Endothelial cell of umbilical vein (primary cell): ENCODE data around the gene PCTP. TPM values are rescaled to one million over a fixed set of nuclear protein-coding genes. Genes with fewer than 3 reads are reported as not detected.

Experiments used
- BruUV-seq: library from RNA; stranded (reverse); fragments of 400-500 nt; replicated peaks from 2 replicates; lab custom pipeline; 2021; lab: Mats Ljungman, UMichigan
- CTCF ChIA-PET: fragments of 300-600, 350-600 bp; sonication (Branson Sonifier 250); formaldehyde crosslinking; loops from one replicate; lab custom pipeline; 2021; ENCODE audit warnings: antibody characterized with exemption, inconsistent platforms; lab: Charles Lee
- POLR2A ChIA-PET: fragments of 300-600, 350-600 bp; sonication (Branson Sonifier 250); formaldehyde crosslinking; loops from one replicate; lab custom pipeline; 2021; ENCODE audit warnings: antibody characterized with exemption, inconsistent platforms; lab: Charles Lee
- DNase-seq: peaks from one replicate; pipeline ENCODE4 v3.0.0-alpha.2; 2011; ENCODE audit warnings: low read depth, low spot score
- FAIRE-seq: peaks from 2 replicates; lab custom pipeline; 2011; peaks lifted over from hg19 to GRCh38; lab: Jason Lieb, UNC
- H2AFZ ChIP-seq: 2 replicates; pipeline ENCODE4 v1.6.0; 2012; ENCODE audit warnings: low read depth, low read length, control low read depth, inconsistent platforms
- H3K27ac ChIP-seq: 2 replicates; pipeline ENCODE4 v1.5.1; 2011; ENCODE audit warnings: low read depth, mild to moderate bottlenecking, control low read depth, low read length, moderate library complexity; ENCODE audit not compliant: insufficient read depth
- H3K27me3 ChIP-seq, 2 experiments: 2 replicates each; pipeline versions ENCODE4 v1.6.0 to v1.6.1; 2011; ENCODE audit warnings: low read length in 2 of 2, mixed read lengths in 1 of 2; ENCODE audit not compliant: control insufficient read depth in 2 of 2, insufficient read depth in 2 of 2
- H3K36me3 ChIP-seq, 2 experiments: 2 replicates in 1 of 2; 3 replicates in 1 of 2; pipeline ENCODE4 v1.5.1; 2011; ENCODE audit warnings: low read length in 2 of 2, mild to moderate bottlenecking in 1 of 2, moderate library complexity in 1 of 2; ENCODE audit not compliant: control insufficient read depth in 2 of 2, insufficient read depth in 2 of 2; ENCODE audit errors: extremely low read depth in 1 of 2
- H3K4me1 ChIP-seq: 3 replicates; pipeline ENCODE4 v1.5.1; 2011; ENCODE audit warnings: mild to moderate bottlenecking, low read length; ENCODE audit not compliant: control insufficient read depth, insufficient read depth; ENCODE audit errors: extremely low read depth
- H3K4me2 ChIP-seq: 2 replicates; pipeline ENCODE4 v1.6.1; 2011; ENCODE audit warnings: low read length, control low read depth, mixed read lengths; ENCODE audit not compliant: insufficient read depth
- H3K4me3 ChIP-seq, 3 experiments: fragments of 200-600 bp in 1 of 3; sonication (generic), shearing (Covaris generic) in 1 of 3; replicated peaks in 1 of 3; 2 replicates each; pipeline ENCODE4 v1.5.1; 2011 to 2016; ENCODE audit warnings: control low read depth in 3 of 3, low read length in 3 of 3, mild to moderate bottlenecking in 2 of 3, inconsistent platforms in 1 of 3, low read depth in 1 of 3, moderate library complexity in 1 of 3; ENCODE audit not compliant: insufficient read depth in 1 of 3
- H3K79me2 ChIP-seq: 2 replicates; pipeline ENCODE4 v1.6.0; 2012; ENCODE audit warnings: low read length, inconsistent platforms; ENCODE audit not compliant: control insufficient read depth, insufficient read depth
- H3K9ac ChIP-seq: replicated peaks from 2 replicates; pipeline ENCODE3; 2011; ENCODE audit warnings: low read length, control low read depth; ENCODE audit not compliant: insufficient read depth; ENCODE audit errors: extremely low read depth
- H3K9me1 ChIP-seq: replicated peaks from 3 replicates; pipeline ENCODE4 v1.6.0; 2011; ENCODE audit warnings: mild to moderate bottlenecking, low read length; ENCODE audit not compliant: control insufficient read depth, insufficient read depth; ENCODE audit errors: extremely low read depth
- H3K9me3 ChIP-seq: replicated peaks from 2 replicates; pipeline ENCODE4 v1.5.1; 2012; ENCODE audit warnings: low read length, inconsistent platforms; ENCODE audit not compliant: control insufficient read depth, insufficient read depth
- H4K20me1 ChIP-seq: replicated peaks from 2 replicates; pipeline ENCODE3; 2011; ENCODE audit warnings: mild to moderate bottlenecking, low read length; ENCODE audit not compliant: control insufficient read depth, insufficient read depth; ENCODE audit errors: extremely low read depth
- CTCF ChIP-seq, 2 donors: IDR thresholded peaks; 1 replicate in 1 of 2; 2 replicates in 1 of 2; pipeline ENCODE4 v1.5.1; 2011; ENCODE audit warnings: low read length in 2 of 2, mild to moderate bottlenecking in 2 of 2, moderate library complexity in 2 of 2, control low read depth in 1 of 2, inconsistent platforms in 1 of 2, low read depth in 1 of 2; ENCODE audit not compliant: insufficient read depth in 1 of 2; ENCODE audit errors: extremely low read depth in 1 of 2
- EZH2 ChIP-seq: IDR thresholded peaks from 2 replicates; pipeline ENCODE4 v1.6.1; 2012; ENCODE audit warnings: borderline replicate concordance, low read depth, mild to moderate bottlenecking, moderate library complexity, low read length, inconsistent platforms; ENCODE audit not compliant: severe bottlenecking
- FOS ChIP-seq: IDR thresholded peaks from 2 replicates; pipeline ENCODE4 v1.6.1; 2011; ENCODE audit warnings: mild to moderate bottlenecking, low read length, moderate library complexity, borderline replicate concordance; ENCODE audit not compliant: insufficient read depth
- GATA2 ChIP-seq: IDR thresholded peaks from 2 replicates; pipeline ENCODE4 v1.7.0; 2011; ENCODE audit warnings: low read depth, mild to moderate bottlenecking, moderate library complexity, mixed read lengths, low read length; ENCODE audit not compliant: insufficient read length, insufficient read depth
- JUN ChIP-seq: IDR thresholded peaks from 2 replicates; pipeline ENCODE4 v1.6.1; 2011; ENCODE audit warnings: borderline replicate concordance, low read depth; ENCODE audit not compliant: insufficient read length, insufficient read depth
- MAX ChIP-seq: IDR thresholded peaks from 2 replicates; pipeline ENCODE4 v1.6.1; 2011; ENCODE audit not compliant: insufficient read depth, insufficient read length
- POLR2AphosphoS5 ChIP-seq: IDR thresholded peaks from 2 replicates; pipeline ENCODE4 v1.6.1; 2012; ENCODE audit warnings: low read depth, mild to moderate bottlenecking, control low read depth, low read length, moderate library complexity; ENCODE audit not compliant: insufficient read depth
- dilution Hi-C: fragments of 300-500 bp; cut with MboI; formaldehyde crosslinking; loops from one replicate; pipeline ENCODE4 v1.15.0; 2019; ENCODE audit warnings: low sequenced_read_pairs; ENCODE audit not compliant: extremely low pct_ligation_motif_present
- intact Hi-C: fragments of 100-400 bp; cut with micrococcal nuclease; formaldehyde crosslinking; loops from one replicate; pipeline ENCODE4 v1.10.0; 2022
- polyA plus RNA-seq, 4 experiments: library from polyadenylated mRNA; depleted of rRNA in 3 of 4; stranded (reverse) in 3 of 4; unstranded in 1 of 4; fragments of >200 nt; gene quantifications; 2 replicates each; pipeline versions ENCODE4 v1.2.1 to v1.2.3, GENCODE V29; 2011 to 2012; ENCODE audit warnings: missing spikeins in 1 of 4
- total RNA-seq: library from RNA; stranded (reverse); gene quantifications from 2 replicates; pipeline ENCODE4 v1.2.3, GENCODE V29; 2021

Gene PCTP
- total and polyA plus RNA-seq, 2 donors (not counting 3 experiments of a cell fraction or from before 2014, with no cell fraction given): 13.5 to 18.3 TPM

- Histone ChIP-seq H3K79me2 (no peaks in the 10 kb centered on the region), H4K20me1 (no peaks in the 10 kb centered on the region), H3K27ac (no peak overlapping the region), H3K27me3 (no peaks in the 10 kb centered on the region), H3K36me3 (no peaks in the 10 kb centered on the region), H3K4me3 (no peak overlapping the region), H2AFZ (no peak overlapping the region), H3K9ac (no peak overlapping the region), H3K9me1 (no peaks in the 10 kb centered on the region), H3K4me2 (no peak overlapping the region), H3K9me3 (no peaks in the 10 kb centered on the region), H3K4me1 (no peaks in the 10 kb centered on the region)
- POLR2A ChIA-PET: no interaction called here
- BruUV-seq: no TSS peak
- intact Hi-C loops (loop anchor here (2.0 kb wide), 2 partner anchors 15 to 35 kb away; partner anchors contain the start of gene PCTP), dilution Hi-C loops (no loop called here)
- TF ChIP-seq CTCF (IDR thresholded peaks at IDR 0.05; ENCODE audit: extremely low read depth in 1 of 2, insufficient read depth in 1 of 2, low read depth in 1 of 2, low read length in 2 of 2): peak; percentile 44 to 54
- no peak for TF ChIP-seq EZH2
- peak; percentile 59 for FAIRE-seq
- DNase-seq: peak; percentile 32
- CTCF ChIA-PET: interaction anchor here (0.5 to 4.3 kb wide), 20 partner anchors 9 to 236 kb away, joined by 3 to 45 read pairs (median 5); partner anchors contain the start of genes PCTP and TMEM100
These were observed 15.0 kb upstream of the PCTP start for GRCh38 chr17:55735731-55736405.

GRCh38 chr17:55737976-55738501 lies 12.8 kb upstream of the PCTP start:
- H3K9me1 ChIP-seq: no peaks in the 10 kb centered on the region
- intact Hi-C loops: no loop called here

More at GRCh38 chr17:55737976-55738501, 12.8 kb upstream of the PCTP start:
- Histone ChIP-seq H3K27me3 (no peaks in the 10 kb centered on the region), H3K36me3 (no peaks in the 10 kb centered on the region), H3K4me2 (no peak overlapping the region), H4K20me1 (no peaks in the 10 kb centered on the region), H3K4me1 (no peaks in the 10 kb centered on the region), H2AFZ (no peak overlapping the region), H3K4me3 (no peak overlapping the region), H3K9ac (no peak overlapping the region), H3K79me2 (no peaks in the 10 kb centered on the region), H3K27ac (no peak overlapping the region), H3K9me3 (no peaks in the 10 kb centered on the region)
- TF ChIP-seq POLR2AphosphoS5: no peak
- TF ChIP-seq CTCF (IDR thresholded peaks at IDR 0.05; ENCODE audit: extremely low read depth in 1 of 2, insufficient read depth in 1 of 2, low read depth in 1 of 2, low read length in 2 of 2): no peak
- no peak for TF ChIP-seq JUN
- no peak for TF ChIP-seq GATA2
- TF ChIP-seq EZH2: no peak
- TF ChIP-seq MAX: no peak
- no peak for TF ChIP-seq FOS
- no peak for FAIRE-seq
- ChIA-PET CTCF (interaction anchor here (1.3 to 1.8 kb wide), 4 partner anchors 13 to 32 kb away, joined by 3 to 6 read pairs (median 4); partner anchors contain the start of gene PCTP), POLR2A (no interaction called here)
- BruUV-seq: no TSS peak
- dilution Hi-C loops: no loop called here
- DNase-seq: no peak
